Stimulated activated CD4-positive, alpha-beta T cell treated with anti-CD3 and anti-CD28 coated beads, Interleukin-4, amount 100 ng/mL, for 48 hours (primary cell): ENCODE results near the gene SP3.

ENCODE experiments used
- DNase-seq, 2 donors: peaks; one replicate each; pipeline ENCODE4 v3.0.0-alpha.2; 2020; ENCODE audit warnings: low read depth in 2 of 2

The SP3 gene

GRCh38 chr2:173968551-173968950 is 3.4 kb upstream of the SP3 start:
- no peak for DNase-seq

DNA sequence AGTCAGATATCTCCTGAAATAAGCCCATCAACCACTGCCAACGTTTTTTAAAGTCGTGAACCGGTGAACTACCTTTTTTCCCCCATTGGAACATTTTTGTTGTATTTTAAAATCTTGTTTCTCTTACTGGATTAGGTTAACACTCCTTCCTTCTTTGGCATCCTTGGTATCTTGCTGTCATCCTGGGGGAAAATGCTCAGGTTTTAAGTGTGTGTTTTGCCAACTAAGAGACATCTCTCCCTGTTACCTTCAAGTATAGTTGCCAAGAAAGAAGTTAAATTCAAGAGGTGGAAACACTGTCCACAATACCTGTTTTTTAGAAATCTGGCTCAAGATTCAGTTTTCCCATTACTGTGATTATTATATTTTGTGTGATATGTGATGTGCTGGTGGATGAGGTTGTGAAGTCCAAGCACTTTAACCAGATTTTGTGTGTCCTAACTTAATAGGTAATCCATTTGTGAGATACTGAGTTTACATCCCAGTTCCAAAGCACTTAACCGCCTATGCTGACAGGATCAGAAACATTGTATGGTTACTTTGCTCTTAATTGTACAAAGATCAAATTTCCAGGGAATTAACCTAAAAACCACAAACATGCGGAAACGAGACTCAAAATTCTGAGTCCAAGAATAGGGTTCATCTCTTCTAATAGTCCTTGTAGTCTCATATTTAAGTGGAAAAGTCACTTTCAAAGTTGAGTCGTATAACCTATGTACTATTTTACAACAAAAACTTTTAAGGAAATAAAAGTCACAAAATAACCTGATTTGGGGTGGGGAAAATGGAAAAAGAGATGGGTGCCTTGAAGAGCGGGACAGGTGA is 1.3 kb upstream of the SP3 start:
- DNase-seq, result no peak

- DNase-seq, result peak; percentile 78 to 85
Measured at GRCh38 chr2:173964565-173965371, 405 bp downstream of the SP3 start.

DNA sequence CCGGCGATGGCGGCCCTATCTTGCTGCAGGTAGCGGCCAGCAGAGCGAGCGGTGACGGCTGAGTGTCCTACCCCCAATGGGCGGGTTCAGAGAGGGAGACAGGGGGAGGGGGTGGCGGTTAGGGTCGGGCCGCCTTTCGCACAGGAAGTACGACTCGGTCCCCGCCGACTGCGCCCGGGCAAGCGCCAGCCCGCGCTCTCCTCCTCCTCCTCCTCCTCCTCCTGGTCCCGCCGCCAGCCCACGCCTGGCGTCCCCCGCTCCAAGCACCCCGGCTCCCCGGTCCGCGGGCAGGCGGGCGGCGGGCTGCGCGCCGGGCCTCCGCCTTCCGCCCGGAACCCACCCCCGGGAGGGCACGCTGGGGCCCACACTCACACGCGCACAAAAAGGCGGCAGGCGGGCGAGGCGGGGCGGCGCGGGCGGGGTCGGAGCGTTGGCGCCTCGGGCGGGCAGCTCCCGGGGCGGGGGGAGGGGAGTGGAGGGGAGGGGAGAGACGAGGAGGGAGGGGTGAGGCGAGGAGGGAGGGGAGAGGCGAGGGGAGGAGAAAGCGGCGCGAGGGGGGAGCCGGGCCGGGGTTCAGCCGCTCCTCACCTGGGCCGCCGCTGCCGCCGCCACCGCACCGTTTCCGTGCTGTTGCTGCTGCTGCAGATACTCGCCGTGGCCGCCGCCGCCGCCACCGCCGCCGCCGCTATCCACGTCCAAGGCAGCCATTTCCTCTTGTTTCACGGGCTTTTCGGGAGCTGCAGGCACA is 1.2 kb downstream of the SP3 start:
- peak; percentile 89 to 90 for DNase-seq

GRCh38 chr2:173963323-173963816 is 1.8 kb downstream of the SP3 start:
- peak in 1 of 2 donors; percentile 41 for DNase-seq

DNA sequence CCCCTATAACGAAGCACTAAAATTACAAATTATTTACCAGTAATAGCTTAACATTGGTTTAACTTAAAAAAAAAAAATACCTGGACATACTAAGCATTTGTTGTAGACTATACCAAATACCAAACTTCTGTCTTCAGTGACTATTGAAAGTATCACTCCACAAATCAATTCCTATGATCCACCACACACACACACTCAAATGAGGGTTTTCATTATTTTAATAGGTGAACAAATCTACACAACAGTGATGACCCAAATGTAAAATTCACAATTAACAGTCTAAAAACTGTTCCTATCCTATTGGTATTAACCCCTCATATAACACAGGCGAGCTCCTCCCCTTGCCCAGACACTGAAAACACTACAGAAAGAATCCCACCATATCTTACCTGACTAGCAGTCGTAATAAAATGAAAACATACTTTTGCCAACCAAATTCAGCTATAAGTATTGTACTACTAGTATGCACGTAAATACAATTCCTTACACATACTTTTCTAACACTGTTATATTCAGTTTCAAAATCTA is 2.5 kb downstream of the SP3 start:
- DNase-seq, result no peak

- DNase-seq, result no peak
Measured at GRCh38 chr2:173962031-173962430, 3.1 kb downstream of the SP3 start.

- no peak for DNase-seq
Measured at GRCh38 chr2:173961346-173961705, 3.8 kb downstream of the SP3 start.

GRCh38 chr2:173959909-173960308 is 5.3 kb downstream of the SP3 start:
- DNase-seq, result no peak

DNA sequence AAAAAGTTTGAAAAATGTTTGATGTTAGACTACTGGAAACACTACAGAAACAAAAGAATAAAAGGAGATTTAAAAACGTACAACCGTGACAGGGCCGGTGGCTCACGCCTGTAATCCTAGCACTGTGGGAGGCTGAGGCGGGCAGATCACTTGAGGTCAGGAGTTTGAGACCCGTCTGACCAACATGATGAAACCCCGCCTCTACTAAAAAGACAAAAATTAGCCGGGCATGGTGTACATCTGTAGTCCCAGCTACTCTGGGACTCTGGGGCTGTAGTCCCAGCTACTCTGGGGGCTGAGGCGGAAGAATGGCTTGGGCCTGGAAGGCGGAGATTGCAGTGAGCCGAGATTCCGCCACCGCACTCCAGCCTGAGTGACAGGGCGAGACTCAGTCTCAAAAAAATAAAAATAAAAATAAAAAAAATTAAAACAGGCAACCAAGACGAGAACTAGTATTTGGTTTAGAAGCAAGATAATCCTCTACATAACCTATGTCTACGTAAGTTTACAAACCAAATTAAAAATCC is 5.8 kb downstream of the SP3 start:
- DNase-seq, result no peak

GRCh38 chr2:173958198-173958846 is 6.9 kb downstream of the SP3 start:
- no peak for DNase-seq

DNA sequence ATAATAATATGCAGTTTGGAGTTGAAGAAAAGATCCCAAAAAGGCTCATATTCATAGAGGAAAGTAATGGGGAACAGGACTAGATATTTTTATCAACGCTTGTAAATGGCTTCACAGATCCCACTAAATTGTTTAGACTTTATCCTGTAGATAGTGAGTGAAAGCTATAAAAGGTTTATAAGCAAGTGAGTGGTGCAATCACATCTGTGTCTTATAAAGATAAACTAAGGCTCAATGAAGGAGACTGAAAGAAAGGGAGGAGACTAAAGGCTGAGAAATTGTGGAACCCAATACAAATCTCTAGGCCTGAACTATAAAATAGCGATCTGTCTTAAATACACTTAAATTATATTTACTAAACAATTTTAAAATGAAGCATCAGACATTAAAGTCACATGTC is 7.7 kb downstream of the SP3 start:
- no peak for DNase-seq

DNA sequence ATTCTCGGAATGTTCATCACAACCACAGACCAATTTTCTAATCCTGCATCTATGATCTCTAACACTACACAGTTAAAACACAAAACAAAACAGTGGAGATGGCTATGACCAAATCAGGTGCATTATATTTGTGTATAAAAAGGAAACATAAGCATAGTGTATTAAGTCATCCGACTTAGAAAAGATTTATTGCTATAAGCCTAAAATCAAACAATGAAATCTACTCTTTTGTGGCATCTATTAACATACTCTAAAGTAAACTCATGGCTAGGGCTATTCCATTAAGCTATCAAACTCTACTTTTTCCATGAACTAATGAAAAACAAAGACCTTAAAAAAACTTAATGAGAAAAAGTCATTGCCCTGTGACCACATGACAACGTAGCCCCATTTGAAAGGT is 8.7 kb downstream of the SP3 start:
- DNase-seq, result no peak

GRCh38 chr2:173955867-173956266 is 9.3 kb downstream of the SP3 start:
- no peak for DNase-seq

- DNase-seq, result no peak
Measured at GRCh38 chr2:173955004-173955403, 10.2 kb downstream of the SP3 start.

DNA sequence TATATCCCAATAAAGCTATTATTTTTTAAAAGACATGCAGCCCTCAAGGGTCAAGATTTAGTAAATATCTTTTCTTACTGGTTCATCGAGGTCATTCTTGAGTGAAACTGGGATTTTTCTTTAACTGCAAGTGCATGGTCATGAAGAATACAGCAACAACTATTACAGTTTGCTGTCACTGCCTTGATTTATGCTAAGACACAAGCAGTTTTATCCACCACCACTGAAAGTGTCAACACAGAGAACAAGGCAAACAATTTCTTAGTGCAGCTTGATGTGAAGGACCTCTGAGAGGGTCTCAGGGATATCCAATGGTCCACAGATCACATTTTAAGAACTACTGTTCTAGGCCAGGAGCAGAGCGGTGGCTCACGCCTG is 12.1 kb downstream of the SP3 start:
- no peak for DNase-seq

DNA sequence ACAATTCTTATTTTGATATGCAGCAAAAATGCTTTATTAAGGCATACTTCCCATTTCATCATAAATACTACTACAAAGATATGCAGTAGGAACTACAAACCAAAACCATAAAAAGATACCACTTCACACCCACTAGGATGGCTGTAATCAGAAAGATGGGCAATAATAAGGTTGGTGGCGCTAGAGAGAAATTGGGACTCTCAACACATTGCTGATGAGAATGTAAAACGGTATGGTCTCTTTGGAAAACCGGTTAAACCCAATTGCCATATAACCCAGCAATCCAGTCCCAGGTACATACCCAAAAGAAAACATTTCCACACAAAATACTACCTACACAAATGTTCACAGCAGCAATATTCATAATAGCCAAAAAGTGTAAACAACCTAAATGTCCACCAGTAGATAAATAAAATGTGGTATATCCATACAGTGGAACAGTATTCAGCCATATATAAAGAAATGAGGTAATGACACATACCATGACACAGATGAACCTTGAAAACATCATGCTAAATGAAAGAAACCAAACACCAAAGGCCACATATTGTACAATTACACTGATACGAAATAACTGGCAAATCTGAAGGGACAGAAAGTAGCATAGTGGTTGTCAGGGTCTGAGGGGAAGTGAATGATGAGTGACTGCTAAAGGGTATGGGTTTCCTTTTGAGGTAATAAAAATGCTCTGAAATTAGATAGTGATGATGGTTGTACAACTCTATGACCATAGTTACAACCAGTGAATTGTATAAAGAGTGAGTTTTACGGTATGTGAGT is 12.7 kb downstream of the SP3 start:
- no peak for DNase-seq

DNA sequence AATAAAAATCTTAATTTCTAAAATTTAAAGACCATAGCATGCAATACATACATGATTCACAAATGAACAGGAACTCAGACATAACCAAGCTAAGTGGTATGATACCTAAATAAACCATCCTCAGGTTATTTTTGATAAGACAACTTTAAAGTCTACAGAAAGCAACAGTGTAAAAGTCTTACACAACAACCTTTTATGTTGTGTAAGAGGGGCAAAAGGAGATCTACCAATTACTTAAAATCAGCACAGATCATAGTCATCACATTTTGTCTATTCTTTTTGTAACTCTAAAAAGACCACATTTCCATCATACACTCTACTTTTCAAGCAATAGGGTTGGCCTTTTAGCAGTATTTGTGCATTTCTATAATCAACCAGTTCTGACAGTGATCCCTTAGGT is 16.3 kb downstream of the SP3 start:
- DNase-seq, result no peak

DNA sequence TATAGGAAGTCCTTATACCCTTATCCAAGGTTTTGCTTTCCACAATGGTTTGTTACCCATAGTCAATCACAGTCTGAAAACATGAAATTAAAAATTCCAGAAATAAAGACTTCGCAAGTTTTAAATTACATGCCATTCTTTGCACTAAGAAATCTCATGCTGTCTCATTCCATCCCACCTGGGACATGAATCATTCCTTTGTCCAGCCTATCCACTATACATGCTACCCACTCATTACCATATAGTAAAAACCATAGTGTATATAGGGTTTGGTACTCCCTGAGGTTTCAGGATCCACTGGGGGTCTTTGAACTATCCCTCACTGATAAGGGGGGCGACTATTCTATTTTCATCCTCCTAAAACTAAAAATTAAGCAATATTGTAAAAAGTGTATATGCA is 17.0 kb downstream of the SP3 start:
- no peak for DNase-seq

DNA sequence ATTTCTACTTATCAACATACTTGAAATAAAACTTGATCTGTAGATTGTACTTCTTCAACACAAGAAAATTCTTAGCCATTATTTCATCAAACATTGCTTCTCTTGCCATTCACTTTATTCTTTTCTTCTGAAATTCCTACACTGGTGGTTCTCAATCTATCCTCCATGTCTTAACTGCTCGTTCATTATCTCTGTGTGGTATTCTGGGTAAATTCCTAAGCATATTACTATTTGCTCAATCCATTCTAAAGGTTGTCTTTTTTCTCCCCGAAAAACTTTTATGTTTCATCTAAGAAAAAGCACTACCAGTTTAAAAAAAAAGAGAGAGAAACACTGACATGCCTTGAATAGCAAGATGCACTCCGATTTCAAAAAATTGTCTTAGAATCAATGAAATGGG is 18.0 kb downstream of the SP3 start:
- DNase-seq, result no peak

- DNase-seq, result no peak
Measured at GRCh38 chr2:173943738-173944137, 21.4 kb downstream of the SP3 start.
